HG03196 (cell line): ENCODE data around the gene SMAD9.
"Not testable (repeated sequence)": the region's sequence is repeated elsewhere in the genome, so short reads cannot be mapped to it uniquely, and the experiment has no call there.

Experiments
- ATAC-seq: cut with Tn5 transposase; IDR thresholded peaks from one replicate; pipeline ENCODE4 v1.9.1; 2021; ENCODE audit not compliant: unreplicated experiment

SMAD9 gene

GRCh38 chr13:36912369-36912768 lies 7.7 kb downstream of the SMAD9 start:
- ATAC-seq, result no peak

GRCh38 chr13:36910545-36910944 lies 9.5 kb downstream of the SMAD9 start:
- ATAC-seq, result no peak

GRCh38 chr13:36907821-36908220 lies 12.2 kb downstream of the SMAD9 start:
- ATAC-seq, result no peak

- no peak for ATAC-seq
Measured at GRCh38 chr13:36907266-36907665, 12.8 kb downstream of the SMAD9 start.

GRCh38 chr13:36905944-36906343 lies 14.1 kb downstream of the SMAD9 start:
- ATAC-seq, result no peak

GRCh38 chr13:36903925-36904595 lies 16.0 kb downstream of the SMAD9 start:
- no peak for ATAC-seq

GRCh38 chr13:36897054-36897616 lies 22.9 kb downstream of the SMAD9 start:
- no peak for ATAC-seq

- ATAC-seq, result no peak
Measured at GRCh38 chr13:36891752-36892151, 28.3 kb downstream of the SMAD9 start.

- no peak for ATAC-seq
Measured at GRCh38 chr13:36888645-36889044, 31.4 kb downstream of the SMAD9 start.

GRCh38 chr13:36887758-36888521 lies 32.1 kb downstream of the SMAD9 start:
- ATAC-seq, result no peak

GRCh38 chr13:36885901-36886300 lies 34.1 kb downstream of the SMAD9 start:
- no peak for ATAC-seq

- no peak for ATAC-seq
Measured at GRCh38 chr13:36884235-36884634, 35.8 kb downstream of the SMAD9 start.

GRCh38 chr13:36883824-36884223 lies 36.2 kb downstream of the SMAD9 start:
- no peak for ATAC-seq

- ATAC-seq, result not testable (repeated sequence)
Measured at GRCh38 chr13:36883392-36883791, 36.6 kb downstream of the SMAD9 start.

GRCh38 chr13:36882829-36883390 lies 37.1 kb downstream of the SMAD9 start:
- ATAC-seq, result no peak

- ATAC-seq, result no peak
Measured at GRCh38 chr13:36880961-36881360, 39.1 kb downstream of the SMAD9 start.

GRCh38 chr13:36879218-36879938 lies 40.7 kb downstream of the SMAD9 start:
- ATAC-seq, result no peak

GRCh38 chr13:36875961-36876360 lies 44.1 kb downstream of the SMAD9 start:
- ATAC-seq, result no peak

GRCh38 chr13:36875431-36875830 lies 44.6 kb downstream of the SMAD9 start:
- ATAC-seq, result no peak

GRCh38 chr13:36872621-36873020 lies 47.4 kb downstream of the SMAD9 start:
- ATAC-seq, result no peak

- no peak for ATAC-seq
Measured at GRCh38 chr13:36870050-36870692, 49.9 kb downstream of the SMAD9 start.
